ENCODE measurements around the gene ACOXL. TPM values are rescaled to one million over a fixed set of nuclear protein-coding genes. Genes with fewer than 3 reads are reported as not detected.

The ACOXL gene
- polyA plus RNA-seq, 2 donors = not detected

GRCh38 chr2:111118481-111118980 is 386.2 kb downstream of the ACOXL start:
- Histone ChIP-seq H3K9me3 (ENCODE audit: control insufficient read depth in 2 of 2, insufficient read depth in 1 of 2, low read depth in 1 of 2, low read length in 1 of 2) (peaks cover 0 to 4% of the 10 kb centered on the region in 2 donors), H3K36me3 (ENCODE audit: control insufficient read depth in 2 of 2, insufficient read depth in 2 of 2, low read length in 1 of 2) (no peaks in the 10 kb centered on the region), H3K27me3 (ENCODE audit: control insufficient read depth in 1 of 2, insufficient read depth in 2 of 2, low read length in 2 of 2) (no peaks in the 10 kb centered on the region), H3K4me3 (ENCODE audit: low read depth in 1 of 2, low read length in 2 of 2) (peak overlapping the region in 1 of 2 donors; percentile 42), H3K4me1 (ENCODE audit: control insufficient read depth in 2 of 2, insufficient read depth in 2 of 2, low read length in 1 of 2) (peaks cover 0 to 13% of the 10 kb centered on the region in 2 donors), H3K27ac (ENCODE audit: low read depth in 2 of 2, low read length in 1 of 2) (peak overlapping the region; percentile 79 to 81)
- 30 to 40% methylated on average over 33 of the region's 33 CpGs for WGBS, 2 donors

GRCh38 chr2:111118981-111119821 is 386.8 kb downstream of the ACOXL start:
- Histone ChIP-seq H3K9me3 (ENCODE audit: control insufficient read depth in 2 of 2, insufficient read depth in 1 of 2, low read depth in 1 of 2, low read length in 1 of 2) (peaks cover 0 to 4% of the 10 kb centered on the region in 2 donors), H3K27me3 (ENCODE audit: control insufficient read depth in 1 of 2, insufficient read depth in 2 of 2, low read length in 2 of 2) (no peaks in the 10 kb centered on the region), H3K4me3 (ENCODE audit: low read depth in 1 of 2, low read length in 2 of 2) (peak overlapping the region in 1 of 2 donors; percentile 9), H3K36me3 (ENCODE audit: control insufficient read depth in 2 of 2, insufficient read depth in 2 of 2, low read length in 1 of 2) (peaks cover 0 to 4% of the 10 kb centered on the region in 2 donors), H3K4me1 (ENCODE audit: control insufficient read depth in 2 of 2, insufficient read depth in 2 of 2, low read length in 1 of 2) (peaks cover 0 to 13% of the 10 kb centered on the region in 2 donors), H3K27ac (ENCODE audit: low read depth in 2 of 2, low read length in 1 of 2) (no peak overlapping the region)
- WGBS, 2 donors = 30 to 52% methylated on average over 76 of the region's 76 CpGs

- Histone ChIP-seq H3K27me3 (ENCODE audit: control insufficient read depth in 1 of 2, insufficient read depth in 2 of 2, low read length in 2 of 2) (no peaks in the 10 kb centered on the region), H3K9me3 (ENCODE audit: control insufficient read depth in 2 of 2, insufficient read depth in 1 of 2, low read depth in 1 of 2, low read length in 1 of 2) (peaks cover 0 to 4% of the 10 kb centered on the region in 2 donors), H3K36me3 (ENCODE audit: control insufficient read depth in 2 of 2, insufficient read depth in 2 of 2, low read length in 1 of 2) (peaks cover 0 to 4% of the 10 kb centered on the region in 2 donors), H3K4me1 (ENCODE audit: control insufficient read depth in 2 of 2, insufficient read depth in 2 of 2, low read length in 1 of 2) (peaks cover 0 to 13% of the 10 kb centered on the region in 2 donors), H3K4me3 (ENCODE audit: low read depth in 1 of 2, low read length in 2 of 2) (peak overlapping the region; percentile 79 to 88), H3K27ac (ENCODE audit: low read depth in 2 of 2, low read length in 1 of 2) (peak overlapping the region; percentile 84 to 88)
- 16 to 29% methylated on average over 23 to 27 of the region's 27 CpGs for WGBS, 2 donors
These were observed 387.5 kb downstream of the ACOXL start for GRCh38 chr2:111119822-111120252.

- Histone ChIP-seq H3K27ac (ENCODE audit: low read depth in 2 of 2, low read length in 1 of 2) (peak within 1 kb of the TSS; percentile 89), H3K4me3 (ENCODE audit: low read depth in 1 of 2, low read length in 2 of 2) (peak within 1 kb of the TSS; percentile 79 to 88), H3K4me1 (ENCODE audit: control insufficient read depth in 2 of 2, insufficient read depth in 2 of 2, low read length in 1 of 2) (peaks cover 0 to 13% of the 10 kb centered on the region in 2 donors), H3K9me3 (ENCODE audit: control insufficient read depth in 2 of 2, insufficient read depth in 1 of 2, low read depth in 1 of 2, low read length in 1 of 2) (peaks cover 0 to 4% of the 10 kb centered on the region in 2 donors), H3K27me3 (ENCODE audit: control insufficient read depth in 1 of 2, insufficient read depth in 2 of 2, low read length in 2 of 2) (no peaks in the 10 kb centered on the region), H3K36me3 (ENCODE audit: control insufficient read depth in 2 of 2, insufficient read depth in 2 of 2, low read length in 1 of 2) (peaks cover 0 to 4% of the 10 kb centered on the region in 2 donors)
- WGBS, 2 donors = 1% methylated on average over 80 to 98 of the region's 98 CpGs
These were observed 388.1 kb downstream of the ACOXL start, which contains the start of gene BCL2L11 for GRCh38 chr2:111120253-111121027. TSS of gene BCL2L11 (plus strand) at chr2:111120914. CDS start at chr2:111123746, 2,832 bp downstream.

GRCh38 chr2:111121028-111121827 is 388.9 kb downstream of the ACOXL start:
- Histone ChIP-seq H3K9me3 (ENCODE audit: control insufficient read depth in 2 of 2, insufficient read depth in 1 of 2, low read depth in 1 of 2, low read length in 1 of 2) (peaks cover 0 to 4% of the 10 kb centered on the region in 2 donors), H3K27me3 (ENCODE audit: control insufficient read depth in 1 of 2, insufficient read depth in 2 of 2, low read length in 2 of 2) (no peaks in the 10 kb centered on the region), H3K4me3 (ENCODE audit: low read depth in 1 of 2, low read length in 2 of 2) (peak overlapping the region; percentile 79 to 88), H3K36me3 (ENCODE audit: control insufficient read depth in 2 of 2, insufficient read depth in 2 of 2, low read length in 1 of 2) (peaks cover 0 to 4% of the 10 kb centered on the region in 2 donors), H3K27ac (ENCODE audit: low read depth in 2 of 2, low read length in 1 of 2) (peak overlapping the region; percentile 89), H3K4me1 (ENCODE audit: control insufficient read depth in 2 of 2, insufficient read depth in 2 of 2, low read length in 1 of 2) (peaks cover 0 to 13% of the 10 kb centered on the region in 2 donors)
- WGBS, 2 donors = 0 to 1% methylated on average over 80 of the region's 80 CpGs

GRCh38 chr2:111121828-111122630 is 389.7 kb downstream of the ACOXL start:
- Histone ChIP-seq H3K27me3 (ENCODE audit: control insufficient read depth in 1 of 2, insufficient read depth in 2 of 2, low read length in 2 of 2) (no peaks in the 10 kb centered on the region), H3K4me1 (ENCODE audit: control insufficient read depth in 2 of 2, insufficient read depth in 2 of 2, low read length in 1 of 2) (peaks cover 0 to 11% of the 10 kb centered on the region in 2 donors), H3K9me3 (ENCODE audit: control insufficient read depth in 2 of 2, insufficient read depth in 1 of 2, low read depth in 1 of 2, low read length in 1 of 2) (peaks cover 0 to 4% of the 10 kb centered on the region in 2 donors), H3K36me3 (ENCODE audit: control insufficient read depth in 2 of 2, insufficient read depth in 2 of 2, low read length in 1 of 2) (peaks cover 0 to 4% of the 10 kb centered on the region in 2 donors), H3K4me3 (ENCODE audit: low read depth in 1 of 2, low read length in 2 of 2) (peak overlapping the region; percentile 79 to 88), H3K27ac (ENCODE audit: low read depth in 2 of 2, low read length in 1 of 2) (peak overlapping the region; percentile 89)
- 1% methylated on average over 82 to 93 of the region's 93 CpGs for WGBS, 2 donors

- H3K9me3 ChIP-seq (ENCODE audit: control insufficient read depth in 2 of 2, insufficient read depth in 1 of 2, low read depth in 1 of 2, low read length in 1 of 2) = peaks cover 0 to 4% of the 10 kb centered on the region in 2 donors
- peaks cover 0 to 4% of the 10 kb centered on the region in 2 donors for H3K36me3 ChIP-seq (ENCODE audit: control insufficient read depth in 2 of 2, insufficient read depth in 2 of 2, low read length in 1 of 2)
- H3K27me3 ChIP-seq (ENCODE audit: control insufficient read depth in 1 of 2, insufficient read depth in 2 of 2, low read length in 2 of 2) = no peaks in the 10 kb centered on the region
- H3K4me1 ChIP-seq (ENCODE audit: control insufficient read depth in 2 of 2, insufficient read depth in 2 of 2, low read length in 1 of 2) = peaks cover 0 to 6% of the 10 kb centered on the region in 2 donors
- WGBS, 2 donors = 1% methylated on average over 79 to 92 of the region's 92 CpGs
- peak overlapping the region; percentile 80 to 89 for H3K27ac ChIP-seq (ENCODE audit: low read depth in 2 of 2, low read length in 1 of 2)
- peak overlapping the region; percentile 79 to 88 for H3K4me3 ChIP-seq (ENCODE audit: low read depth in 1 of 2, low read length in 2 of 2)
These were observed 390.5 kb downstream of the ACOXL start for GRCh38 chr2:111122631-111123421.

- Histone ChIP-seq H3K4me3 (ENCODE audit: low read depth in 1 of 2, low read length in 2 of 2) (no peak overlapping the region), H3K36me3 (ENCODE audit: control insufficient read depth in 2 of 2, insufficient read depth in 2 of 2, low read length in 1 of 2) (peaks cover 0 to 5% of the 10 kb centered on the region in 2 donors), H3K27ac (ENCODE audit: low read depth in 2 of 2, low read length in 1 of 2) (no peak overlapping the region), H3K4me1 (ENCODE audit: control insufficient read depth in 2 of 2, insufficient read depth in 2 of 2, low read length in 1 of 2) (peaks cover 0 to 3% of the 10 kb centered on the region in 2 donors), H3K9me3 (ENCODE audit: control insufficient read depth in 2 of 2, insufficient read depth in 1 of 2, low read depth in 1 of 2, low read length in 1 of 2) (peaks cover 0 to 4% of the 10 kb centered on the region in 2 donors), H3K27me3 (ENCODE audit: control insufficient read depth in 1 of 2, insufficient read depth in 2 of 2, low read length in 2 of 2) (no peaks in the 10 kb centered on the region)
- WGBS, 2 donors = 82 to 92% methylated on average over 7 of the region's 7 CpGs
These were observed 391.4 kb downstream of the ACOXL start for GRCh38 chr2:111123751-111124150.

Data from esophagus (tissue), 2 donors.